MM.1S (cell line): ENCODE results near the gene PMVK.

Experiments
- CTCF ChIP-seq: fragments of 300-600 bp; sonication (generic); IDR thresholded peaks from 2 replicates; pipeline ENCODE4 v1.5.1; 2016; ENCODE audit warnings: antibody characterized with exemption, low read length, mixed read lengths
- EZH2 ChIP-seq: fragments of 300-600 bp; sonication (generic); optimal IDR thresholded peaks from 2 replicates; pipeline ENCODE3; 2017; ENCODE audit warnings: low read depth, mild to moderate bottlenecking, antibody characterized with exemption, low read length, mixed read lengths
- EZH2phosphoT487 ChIP-seq: fragments of 300-600 bp; sonication (generic); IDR thresholded peaks from 2 replicates; pipeline ENCODE4 v1.6.1; 2018; ENCODE audit warnings: antibody characterized with exemption, low read length

- TF ChIP-seq CTCF: no peak
- TF ChIP-seq EZH2: no peak
- TF ChIP-seq EZH2phosphoT487: no peak
These were observed 34.3 kb upstream of the PMVK start, which contains the start of gene SHC1 for GRCh38 chr1:154970631-154971340.
